CD4-positive, alpha-beta memory T cell (primary cell): ENCODE data around the gene SELENOS. TPM values are rescaled to one million over a fixed set of nuclear protein-coding genes. Genes with fewer than 3 reads are reported as not detected.

Experiments
- CTCF ChIA-PET: fragments of 350-600 bp; sonication (Branson Sonifier 250); formaldehyde crosslinking; loops from one replicate; lab custom pipeline; 2021; ENCODE audit warnings: inconsistent platforms; ENCODE audit not compliant: partially characterized antibody; lab: Charles Lee
- POLR2A ChIA-PET: fragments of 350-600 bp; sonication (Branson Sonifier 250); formaldehyde crosslinking; loops from one replicate; lab custom pipeline; 2021; ENCODE audit not compliant: partially characterized antibody; lab: Charles Lee
- DNase-seq, 5 donors: peaks; one replicate each; pipeline versions ENCODE4 v3.0.0 to v3.0.0-alpha.2; 2020 to 2022; ENCODE audit warnings: mixed read lengths in 1 of 5
- H3K27ac ChIP-seq: one replicate; pipeline ENCODE4 v1.7.0; 2013; ENCODE audit warnings: low read depth, low read length
- H3K27me3 ChIP-seq: 2 replicates; pipeline ENCODE4 v1.7.0; 2013; ENCODE audit warnings: mild to moderate bottlenecking, low read length, moderate library complexity; ENCODE audit not compliant: insufficient read depth
- H3K36me3 ChIP-seq: 2 replicates; pipeline ENCODE4 v1.7.0; 2013; ENCODE audit warnings: mild to moderate bottlenecking, low read length, moderate library complexity; ENCODE audit not compliant: insufficient read depth
- H3K4me1 ChIP-seq: 2 replicates; pipeline ENCODE4 v1.7.0; 2013; ENCODE audit warnings: mild to moderate bottlenecking, low read length, moderate library complexity; ENCODE audit not compliant: insufficient read depth
- H3K4me3 ChIP-seq, 2 donors: one replicate each; pipeline ENCODE4 v1.7.0; 2013; ENCODE audit warnings: low read length in 2 of 2, mild to moderate bottlenecking in 1 of 2
- H3K9me3 ChIP-seq, 2 donors: one replicate each; pipeline ENCODE4 v1.7.0; 2013; ENCODE audit warnings: low read length in 2 of 2, control low read depth in 1 of 2; ENCODE audit not compliant: control insufficient read depth in 1 of 2
- H3K27ac Mint-ChIP-seq, 7 donors: one replicate each; pipeline ENCODE4 v1.8.0; 2020 to 2021; ENCODE audit warnings: mixed read lengths in 7 of 7, mild to moderate bottlenecking in 6 of 7, inconsistent platforms in 3 of 7, moderate library complexity in 3 of 7
- H3K27me3 Mint-ChIP-seq, 2 donors: one replicate each; pipeline ENCODE4 v1.8.0; 2020 to 2021; ENCODE audit warnings: mixed read lengths in 2 of 2
- H3K36me3 Mint-ChIP-seq, 2 donors: one replicate each; pipeline ENCODE4 v1.8.0; 2020 to 2021; ENCODE audit warnings: mixed read lengths in 2 of 2, inconsistent platforms in 1 of 2, mild to moderate bottlenecking in 1 of 2
- H3K4me1 Mint-ChIP-seq, 4 donors: one replicate each; pipeline ENCODE4 v1.8.0; 2020 to 2021; ENCODE audit warnings: mixed read lengths in 4 of 4, mild to moderate bottlenecking in 1 of 4
- H3K4me3 Mint-ChIP-seq, 8 donors: one replicate each; pipeline ENCODE4 v1.8.0; 2020 to 2021; ENCODE audit warnings: mixed read lengths in 8 of 8, mild to moderate bottlenecking in 7 of 8, moderate library complexity in 6 of 8, inconsistent platforms in 3 of 8
- H3K9me3 Mint-ChIP-seq, 8 donors: one replicate each; pipeline ENCODE4 v1.8.0; 2020 to 2021; ENCODE audit warnings: mixed read lengths in 8 of 8, mild to moderate bottlenecking in 5 of 8, inconsistent platforms in 3 of 8, moderate library complexity in 1 of 8
- intact Hi-C: fragments of 100-400 bp; cut with micrococcal nuclease; formaldehyde crosslinking; loops from one replicate; pipeline ENCODE4 v1.15.1; 2023
- polyA plus RNA-seq, 2 donors: library from polyadenylated mRNA; unstranded; fragments of 300-500 nt; fragmentation: Illumina TruSeq; gene quantifications; one replicate each; pipeline ENCODE4 v1.2.3, GENCODE V29; 2021
- total RNA-seq, 2 experiments: library from RNA; stranded (reverse); gene quantifications; one replicate each; pipeline ENCODE4 v1.2.3, GENCODE V29; 2021

The SELENOS gene
- total and polyA plus RNA-seq, 4 experiments from 2014 or later = 49.1 to 112 (median 61.8) TPM

- H3K27ac ChIP-seq = no peak overlapping the region
- CTCF ChIA-PET = no interaction called here
- no peaks in the 10 kb centered on the region for H3K9me3 ChIP-seq
- H3K4me3 ChIP-seq = no peak overlapping the region
- Mint-ChIP-seq H3K27ac (no peak overlapping the region), H3K4me3 (no peak overlapping the region), H3K4me1 (peaks cover 6 to 14% (median 10%) of the 10 kb centered on the region in 4 donors), H3K9me3 (no peaks in the 10 kb centered on the region), H3K27me3 (peaks cover 10 to 13% of the 10 kb centered on the region in 2 donors), H3K36me3 (no peaks in the 10 kb centered on the region)
- peaks cover 11% of the 10 kb centered on the region for H3K4me1 ChIP-seq
- DNase-seq = no peak
- intact Hi-C loops = no loop called here
- H3K27me3 ChIP-seq = no peaks in the 10 kb centered on the region
- POLR2A ChIA-PET = no interaction called here
- no peaks in the 10 kb centered on the region for H3K36me3 ChIP-seq
These were observed 45.7 kb upstream of the SELENOS start for GRCh38 chr15:101322854-101323477.

DNA sequence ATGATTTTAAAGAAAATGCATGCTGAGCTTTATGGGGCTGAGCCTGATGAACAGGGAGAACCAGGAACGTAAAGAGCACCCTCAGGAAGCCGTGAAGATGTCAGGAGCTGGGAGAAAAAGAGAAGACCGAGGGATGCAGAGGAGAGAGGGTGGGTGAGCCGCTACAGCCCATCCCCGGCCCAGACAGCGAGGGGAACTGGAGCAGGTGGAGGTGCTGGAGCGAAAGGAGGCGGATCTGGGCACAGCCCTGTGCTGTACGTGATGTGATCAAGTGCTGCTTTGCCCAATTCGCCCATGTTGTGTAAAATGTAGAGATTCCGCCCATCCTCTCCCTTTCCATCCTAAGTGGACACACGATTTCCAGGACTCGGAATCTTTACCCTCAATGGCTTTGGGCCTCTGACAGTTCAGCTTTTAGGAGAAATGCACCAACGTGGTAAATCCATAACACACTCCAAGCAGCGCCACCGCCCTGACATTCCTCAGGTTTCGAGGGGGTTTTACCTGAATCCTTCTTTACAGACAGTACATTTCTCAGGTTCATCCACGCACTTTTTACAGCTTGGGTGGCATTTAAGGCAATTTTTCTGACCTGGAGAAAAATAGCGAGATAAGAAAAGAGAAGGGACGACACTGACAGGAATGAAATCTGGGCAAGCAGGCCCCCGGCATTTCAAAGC lies 44.9 kb upstream of the SELENOS start:
- no peak overlapping the region for H3K4me3 ChIP-seq
- intact Hi-C loops = no loop called here
- Mint-ChIP-seq H3K27me3 (peaks cover 10 to 13% of the 10 kb centered on the region in 2 donors), H3K4me3 (no peak overlapping the region), H3K9me3 (no peaks in the 10 kb centered on the region), H3K27ac (peak overlapping the region in 1 of 7 donors; percentile 57), H3K4me1 (peaks cover 6 to 14% (median 10%) of the 10 kb centered on the region in 4 donors), H3K36me3 (no peaks in the 10 kb centered on the region)
- no peak for DNase-seq
- peaks cover 11% of the 10 kb centered on the region for H3K4me1 ChIP-seq
- no peaks in the 10 kb centered on the region for H3K36me3 ChIP-seq
- H3K27ac ChIP-seq = no peak overlapping the region
- ChIA-PET CTCF (interaction anchor here (3.0 to 3.2 kb wide), 2 partner anchors 10 to 19 kb away, joined by 17 to 28 read pairs; no protein-coding TSS in a partner anchor), POLR2A (no interaction called here)
- H3K27me3 ChIP-seq = no peaks in the 10 kb centered on the region
- H3K9me3 ChIP-seq = no peaks in the 10 kb centered on the region

DNA sequence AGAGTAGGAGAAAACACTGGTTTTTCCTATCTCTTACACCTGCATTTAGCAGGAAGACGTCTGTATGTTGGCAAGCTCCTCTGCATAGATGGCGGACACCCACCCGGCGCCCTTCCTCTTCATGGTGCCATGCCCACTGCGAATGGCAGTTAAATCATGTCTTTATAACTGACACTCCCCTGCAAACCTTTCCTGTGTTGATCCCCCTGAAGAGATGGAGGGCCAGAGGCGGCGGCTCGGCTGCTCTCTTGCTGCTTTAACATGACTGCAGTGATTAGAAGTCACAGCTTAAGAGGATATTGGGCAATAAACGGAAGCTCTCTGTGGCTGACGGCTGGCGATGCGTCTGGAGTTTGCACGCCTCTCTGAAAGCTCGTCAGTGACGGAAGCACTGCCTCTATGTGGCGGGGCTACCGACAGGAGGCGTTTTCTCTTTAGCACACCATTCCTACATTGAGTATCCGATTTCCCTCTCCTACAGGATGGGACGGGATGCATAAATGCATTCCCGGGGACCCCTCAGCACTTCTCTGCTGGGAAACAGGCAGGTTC lies 43.3 kb upstream of the SELENOS start:
- Mint-ChIP-seq H3K4me1 (peaks cover 6 to 14% (median 10%) of the 10 kb centered on the region in 4 donors), H3K4me3 (peak overlapping the region; percentile 72 to 89 (median 86)), H3K9me3 (no peaks in the 10 kb centered on the region), H3K36me3 (no peaks in the 10 kb centered on the region), H3K27me3 (peaks cover 3 to 5% of the 10 kb centered on the region in 2 donors), H3K27ac (peak overlapping the region; percentile 41 to 96 (median 87))
- DNase-seq = peak; percentile 51 to 67 (median 64)
- Histone ChIP-seq H3K4me3 (peak overlapping the region; percentile 19 to 34), H3K9me3 (no peaks in the 10 kb centered on the region), H3K27me3 (no peaks in the 10 kb centered on the region), H3K4me1 (peaks cover 11% of the 10 kb centered on the region), H3K36me3 (no peaks in the 10 kb centered on the region), H3K27ac (no peak overlapping the region)
- ChIA-PET POLR2A (interaction anchor here (0.7 to 3.6 kb wide), 8 partner anchors 9 to 331 kb away, joined by 3 to 56 read pairs (median 4); partner anchors contain the start of gene SNRPA1), CTCF (interaction anchor here (0.9 to 5.2 kb wide), 15 partner anchors 8 to 337 kb away, joined by 3 to 28 read pairs (median 8); partner anchors contain the start of gene SNRPA1)
- intact Hi-C loops = loop anchor here (1.0 kb wide), 2 partner anchors 14 to 20 kb away; no protein-coding TSS in a partner anchor

GRCh38 chr15:101318839-101319238 lies 41.6 kb upstream of the SELENOS start:
- Mint-ChIP-seq H3K9me3 (no peaks in the 10 kb centered on the region), H3K4me3 (no peak overlapping the region), H3K4me1 (peaks cover 6 to 14% (median 10%) of the 10 kb centered on the region in 4 donors), H3K36me3 (no peaks in the 10 kb centered on the region), H3K27me3 (peaks cover 2 to 3% of the 10 kb centered on the region in 2 donors), H3K27ac (peak overlapping the region in 2 of 7 donors; percentile 35 to 66)
- peaks cover 11% of the 10 kb centered on the region for H3K4me1 ChIP-seq
- ChIA-PET CTCF (interaction anchor here (0.5 to 5.2 kb wide), 6 partner anchors 18 to 323 kb away, joined by 3 to 23 read pairs (median 6); no protein-coding TSS in a partner anchor), POLR2A (interaction anchor here (3.5 to 3.6 kb wide), 2 partner anchors 14 to 23 kb away, joined by 35 to 56 read pairs; partner anchors contain the start of gene SNRPA1)
- no peaks in the 10 kb centered on the region for H3K27me3 ChIP-seq
- no peak overlapping the region for H3K4me3 ChIP-seq
- H3K36me3 ChIP-seq = no peaks in the 10 kb centered on the region
- no peak overlapping the region for H3K27ac ChIP-seq
- intact Hi-C loops = no loop called here
- DNase-seq = no peak
- no peaks in the 10 kb centered on the region for H3K9me3 ChIP-seq

GRCh38 chr15:101318147-101318819 lies 41.0 kb upstream of the SELENOS start:
- Mint-ChIP-seq H3K27me3 (peaks cover 2 to 3% of the 10 kb centered on the region in 2 donors), H3K4me3 (no peak overlapping the region), H3K27ac (no peak overlapping the region), H3K4me1 (peaks cover 6 to 14% (median 10%) of the 10 kb centered on the region in 4 donors), H3K36me3 (no peaks in the 10 kb centered on the region), H3K9me3 (no peaks in the 10 kb centered on the region)
- Histone ChIP-seq H3K4me3 (no peak overlapping the region), H3K4me1 (peaks cover 11% of the 10 kb centered on the region), H3K27me3 (no peaks in the 10 kb centered on the region), H3K36me3 (no peaks in the 10 kb centered on the region), H3K27ac (no peak overlapping the region), H3K9me3 (no peaks in the 10 kb centered on the region)
- POLR2A ChIA-PET = interaction anchor here (3.5 to 3.6 kb wide), 2 partner anchors 15 to 23 kb away, joined by 35 to 56 read pairs; partner anchors contain the start of gene SNRPA1
- CTCF ChIA-PET = interaction anchor here (1.2 to 5.2 kb wide), 5 partner anchors 18 to 323 kb away, joined by 3 to 23 read pairs (median 7); no protein-coding TSS in a partner anchor
- no peak for DNase-seq
- intact Hi-C loops = no loop called here

- ChIA-PET CTCF (interaction anchor here (1.3 to 5.2 kb wide), 2 partner anchors 16 to 29 kb away, joined by 3 to 23 read pairs; no protein-coding TSS in a partner anchor), POLR2A (no interaction called here)
- Histone ChIP-seq H3K36me3 (no peaks in the 10 kb centered on the region), H3K9me3 (no peaks in the 10 kb centered on the region), H3K4me3 (no peak overlapping the region), H3K27me3 (no peaks in the 10 kb centered on the region), H3K27ac (no peak overlapping the region), H3K4me1 (peaks cover 11% of the 10 kb centered on the region)
- H3K4me1 Mint-ChIP-seq = peaks cover 6 to 14% (median 10%) of the 10 kb centered on the region in 4 donors
- intact Hi-C loops = no loop called here
- H3K36me3 Mint-ChIP-seq = no peaks in the 10 kb centered on the region
- H3K27me3 Mint-ChIP-seq = peaks cover 2 to 3% of the 10 kb centered on the region in 2 donors
- no peak for DNase-seq
- no peak overlapping the region for H3K27ac Mint-ChIP-seq
- H3K9me3 Mint-ChIP-seq = no peaks in the 10 kb centered on the region
- no peak overlapping the region for H3K4me3 Mint-ChIP-seq
These were observed 40.1 kb upstream of the SELENOS start for GRCh38 chr15:101317336-101317872.
